ENCODE results near the gene FBN1.
A peak's percentile ranks its signal among the peaks of the same experiment; 100 is the strongest.

The FBN1 gene

GRCh38 chr15:48451241-48451640 lies 194.3 kb downstream of the FBN1 start:
- Histone ChIP-seq H3K9me3 (ENCODE audit: control insufficient read depth, low read length) (no peaks in the 10 kb centered on the region), H2BK15ac (ENCODE audit: low read depth, poor library complexity, severe bottlenecking) (no peak overlapping the region), H3K79me1 (replicated peaks; ENCODE audit: low read length, poor library complexity, severe bottlenecking) (peaks cover 15% of the 10 kb centered on the region), H3K36me3 (ENCODE audit: control insufficient read depth in 1 of 2, insufficient read depth in 2 of 2, low read depth in 1 of 2, low read length in 2 of 2) (peaks cover 25 to 98% of the 10 kb centered on the region in 2 experiments), H3K18ac (ENCODE audit: low read depth in 1 of 2, low read length in 2 of 2) (no peak overlapping the region), H3K4me1 (ENCODE audit: control insufficient read depth, insufficient read depth, low read depth, low read length) (peaks cover 5% of the 10 kb centered on the region), H3K27me3 (ENCODE audit: control insufficient read depth in 1 of 2, insufficient read depth in 1 of 2, low read length in 2 of 2) (no peaks in the 10 kb centered on the region), H2BK120ac (ENCODE audit: low read depth, low read length) (no peak overlapping the region), H4K8ac (ENCODE audit: low read length) (no peak overlapping the region), H2BK12ac (ENCODE audit: low read length in 2 of 2) (no peak overlapping the region), H2BK5ac (ENCODE audit: low read depth, low read length, poor library complexity, severe bottlenecking) (no peak overlapping the region), H4K91ac (ENCODE audit: low read length) (no peak overlapping the region), H3K14ac (ENCODE audit: low read length in 2 of 2) (no peak overlapping the region), H3K4ac (ENCODE audit: low read depth in 1 of 2, low read length in 2 of 2) (no peak overlapping the region), H3K23ac (ENCODE audit: low read length in 2 of 2) (no peak overlapping the region), H3K4me2 (ENCODE audit: low read length, poor library complexity, severe bottlenecking) (no peak overlapping the region), H3K9ac (ENCODE audit: low read length) (no peak overlapping the region), H2AK5ac (ENCODE audit: low read length, severe bottlenecking) (no peak overlapping the region), H3K4me3 (ENCODE audit: insufficient read depth in 1 of 2, low read depth in 1 of 2, low read length in 2 of 2) (no peak overlapping the region), H2AFZ (ENCODE audit: low read depth, low read length) (no peak overlapping the region), H3K27ac (ENCODE audit: low read length, poor library complexity, severe bottlenecking) (no peak overlapping the region)
- WGBS, result 91% methylated on average over 3 of the region's 3 CpGs
- DNase-seq, result no peak

DNA sequence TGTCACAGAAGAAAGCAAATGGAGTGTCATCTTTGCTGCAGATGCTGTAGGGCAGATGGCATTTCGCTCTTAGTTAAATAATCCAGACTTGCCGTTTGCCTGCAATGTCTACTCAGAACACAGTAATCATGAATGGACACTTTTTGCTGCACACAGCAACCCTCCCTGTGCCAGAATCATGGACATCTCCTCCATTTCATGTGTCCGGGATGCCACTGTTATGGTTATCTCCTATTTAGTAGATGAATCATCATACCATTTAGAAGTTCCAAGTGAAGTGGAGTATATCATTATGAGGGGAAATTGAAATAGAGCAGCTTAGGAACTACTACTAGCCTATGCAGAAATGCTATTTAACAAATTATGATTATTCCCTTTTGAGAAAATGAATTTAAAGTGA lies 195.8 kb downstream of the FBN1 start:
- 80% methylated on average over 2 of the region's 3 CpGs for WGBS
- Histone ChIP-seq H3K23ac (ENCODE audit: low read length in 2 of 2) (no peak overlapping the region), H3K4ac (ENCODE audit: low read depth in 1 of 2, low read length in 2 of 2) (no peak overlapping the region), H3K36me3 (ENCODE audit: control insufficient read depth in 1 of 2, insufficient read depth in 2 of 2, low read depth in 1 of 2, low read length in 2 of 2) (peaks cover 17 to 96% of the 10 kb centered on the region in 2 experiments), H3K27me3 (ENCODE audit: control insufficient read depth in 1 of 2, insufficient read depth in 1 of 2, low read length in 2 of 2) (no peaks in the 10 kb centered on the region), H3K14ac (ENCODE audit: low read length in 2 of 2) (peak overlapping the region in 1 of 2 experiments; percentile 44), H3K9me3 (ENCODE audit: control insufficient read depth, low read length) (no peaks in the 10 kb centered on the region), H3K4me2 (ENCODE audit: low read length, poor library complexity, severe bottlenecking) (no peak overlapping the region), H4K8ac (ENCODE audit: low read length) (no peak overlapping the region), H4K91ac (ENCODE audit: low read length) (no peak overlapping the region), H3K9ac (ENCODE audit: low read length) (no peak overlapping the region), H3K27ac (ENCODE audit: low read length, poor library complexity, severe bottlenecking) (no peak overlapping the region), H2AK5ac (ENCODE audit: low read length, severe bottlenecking) (no peak overlapping the region), H3K4me3 (ENCODE audit: insufficient read depth in 1 of 2, low read depth in 1 of 2, low read length in 2 of 2) (no peak overlapping the region), H2BK15ac (ENCODE audit: low read depth, poor library complexity, severe bottlenecking) (no peak overlapping the region), H2BK120ac (ENCODE audit: low read depth, low read length) (no peak overlapping the region), H2BK5ac (ENCODE audit: low read depth, low read length, poor library complexity, severe bottlenecking) (no peak overlapping the region), H2AFZ (ENCODE audit: low read depth, low read length) (no peak overlapping the region), H2BK12ac (ENCODE audit: low read length in 2 of 2) (no peak overlapping the region), H3K4me1 (ENCODE audit: control insufficient read depth, insufficient read depth, low read depth, low read length) (peaks cover 2% of the 10 kb centered on the region), H3K79me1 (replicated peaks; ENCODE audit: low read length, poor library complexity, severe bottlenecking) (peaks cover 17% of the 10 kb centered on the region), H3K18ac (ENCODE audit: low read depth in 1 of 2, low read length in 2 of 2) (no peak overlapping the region)
- DNase-seq, result peak; percentile 34

DNA sequence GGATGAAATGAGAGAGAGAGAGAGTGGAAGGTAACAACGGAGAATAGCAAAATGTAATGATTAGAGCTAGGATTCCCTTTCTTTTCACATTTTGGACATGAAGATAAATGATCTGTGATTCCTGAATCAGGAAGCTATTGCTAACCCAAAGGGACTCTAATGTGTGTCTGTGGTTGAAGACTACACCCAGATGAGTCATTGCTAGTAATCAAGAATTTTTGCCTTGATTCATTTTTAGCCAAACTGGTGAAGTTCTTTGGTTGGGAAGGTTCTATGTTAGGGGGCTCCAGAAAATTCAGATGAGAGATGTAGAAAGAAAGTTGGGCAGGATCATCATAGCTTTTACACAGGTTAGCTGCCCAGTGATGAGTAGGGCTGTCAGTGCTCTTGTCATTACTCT lies 197.9 kb downstream of the FBN1 start:
- Histone ChIP-seq H3K14ac (ENCODE audit: low read length in 2 of 2) (no peak overlapping the region), H3K36me3 (ENCODE audit: control insufficient read depth in 1 of 2, insufficient read depth in 2 of 2, low read depth in 1 of 2, low read length in 2 of 2) (peaks cover 16 to 96% of the 10 kb centered on the region in 2 experiments), H2BK15ac (ENCODE audit: low read depth, poor library complexity, severe bottlenecking) (no peak overlapping the region), H3K27me3 (ENCODE audit: control insufficient read depth in 1 of 2, insufficient read depth in 1 of 2, low read length in 2 of 2) (no peaks in the 10 kb centered on the region), H3K9me3 (ENCODE audit: control insufficient read depth, low read length) (no peaks in the 10 kb centered on the region), H2AFZ (ENCODE audit: low read depth, low read length) (no peak overlapping the region), H3K18ac (ENCODE audit: low read depth in 1 of 2, low read length in 2 of 2) (no peak overlapping the region), H3K23ac (ENCODE audit: low read length in 2 of 2) (no peak overlapping the region), H3K4me2 (ENCODE audit: low read length, poor library complexity, severe bottlenecking) (no peak overlapping the region), H3K4me1 (ENCODE audit: control insufficient read depth, insufficient read depth, low read depth, low read length) (no peaks in the 10 kb centered on the region), H3K4ac (ENCODE audit: low read depth in 1 of 2, low read length in 2 of 2) (no peak overlapping the region), H2BK12ac (ENCODE audit: low read length in 2 of 2) (no peak overlapping the region), H2BK120ac (ENCODE audit: low read depth, low read length) (no peak overlapping the region), H3K9ac (ENCODE audit: low read length) (peak overlapping the region; percentile 62), H4K91ac (ENCODE audit: low read length) (no peak overlapping the region), H4K8ac (ENCODE audit: low read length) (no peak overlapping the region), H3K79me1 (replicated peaks; ENCODE audit: low read length, poor library complexity, severe bottlenecking) (peaks cover 16% of the 10 kb centered on the region), H3K27ac (ENCODE audit: low read length, poor library complexity, severe bottlenecking) (no peak overlapping the region), H2BK5ac (ENCODE audit: low read depth, low read length, poor library complexity, severe bottlenecking) (no peak overlapping the region), H3K4me3 (ENCODE audit: insufficient read depth in 1 of 2, low read depth in 1 of 2, low read length in 2 of 2) (no peak overlapping the region), H2AK5ac (ENCODE audit: low read length, severe bottlenecking) (no peak overlapping the region)
- 71% methylated on average over 1 of the region's 1 CpG for WGBS
- peak; percentile 46 for DNase-seq

DNA sequence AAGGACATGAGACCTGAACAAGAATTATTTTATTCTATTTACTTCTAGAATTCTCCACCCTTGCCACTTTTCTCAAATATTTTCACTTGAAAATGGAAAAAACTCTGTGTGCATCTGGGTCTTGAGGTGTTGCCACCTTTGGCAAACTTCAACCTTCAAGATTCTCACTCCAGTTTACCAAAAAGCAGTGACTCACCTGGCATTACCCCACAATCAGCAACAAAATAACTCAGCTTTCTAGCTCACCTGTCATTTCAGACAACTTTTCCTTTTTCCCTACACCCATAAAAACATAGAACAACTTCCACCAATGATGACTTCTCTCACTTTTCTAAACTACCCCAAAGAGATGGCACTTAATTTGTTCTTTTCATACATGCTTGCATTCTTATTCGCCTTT lies 198.5 kb downstream of the FBN1 start:
- Histone ChIP-seq H2AFZ (ENCODE audit: low read depth, low read length) (no peak overlapping the region), H3K4ac (ENCODE audit: low read depth in 1 of 2, low read length in 2 of 2) (no peak overlapping the region), H2BK15ac (ENCODE audit: low read depth, poor library complexity, severe bottlenecking) (no peak overlapping the region), H2BK12ac (ENCODE audit: low read length in 2 of 2) (no peak overlapping the region), H3K27me3 (ENCODE audit: control insufficient read depth in 1 of 2, insufficient read depth in 1 of 2, low read length in 2 of 2) (no peaks in the 10 kb centered on the region), H3K27ac (ENCODE audit: low read length, poor library complexity, severe bottlenecking) (no peak overlapping the region), H3K79me1 (replicated peaks; ENCODE audit: low read length, poor library complexity, severe bottlenecking) (peaks cover 14% of the 10 kb centered on the region), H3K4me1 (ENCODE audit: control insufficient read depth, insufficient read depth, low read depth, low read length) (no peaks in the 10 kb centered on the region), H2BK120ac (ENCODE audit: low read depth, low read length) (no peak overlapping the region), H3K14ac (ENCODE audit: low read length in 2 of 2) (no peak overlapping the region), H3K4me3 (ENCODE audit: insufficient read depth in 1 of 2, low read depth in 1 of 2, low read length in 2 of 2) (peak overlapping the region in 1 of 2 experiments; percentile 26), H2BK5ac (ENCODE audit: low read depth, low read length, poor library complexity, severe bottlenecking) (no peak overlapping the region), H3K18ac (ENCODE audit: low read depth in 1 of 2, low read length in 2 of 2) (no peak overlapping the region), H4K8ac (ENCODE audit: low read length) (no peak overlapping the region), H3K36me3 (ENCODE audit: control insufficient read depth in 1 of 2, insufficient read depth in 2 of 2, low read depth in 1 of 2, low read length in 2 of 2) (peaks cover 13 to 96% of the 10 kb centered on the region in 2 experiments), H4K91ac (ENCODE audit: low read length) (no peak overlapping the region), H3K4me2 (ENCODE audit: low read length, poor library complexity, severe bottlenecking) (no peak overlapping the region), H3K23ac (ENCODE audit: low read length in 2 of 2) (no peak overlapping the region), H2AK5ac (ENCODE audit: low read length, severe bottlenecking) (no peak overlapping the region), H3K9me3 (ENCODE audit: control insufficient read depth, low read length) (no peaks in the 10 kb centered on the region), H3K9ac (ENCODE audit: low read length) (peak overlapping the region; percentile 62)
- 100% methylated on average over 1 of the region's 1 CpG for WGBS
- DNase-seq, result no peak

Measured in mesenchymal stem cell (in vitro differentiated cells and primary cell).